Loucy (cell line): ENCODE results near the gene EME1.

Experiments used
- EZH2phosphoT487 ChIP-seq: fragments of 200-600 bp; IDR thresholded peaks from 2 replicates; pipeline ENCODE4 v1.6.1; 2018; ENCODE audit warnings: antibody characterized with exemption, mild to moderate bottlenecking, moderate library complexity, borderline replicate concordance
- TF ChIP-seq, protein P1 (sequence below): fragments of 200-600 bp; sonication (generic); conservative IDR thresholded peaks from 2 replicates; pipeline ENCODE4 v1.5.1; 2014; ENCODE audit warnings: mild to moderate bottlenecking, antibody characterized with exemption, low read length

- TF ChIP-seq, protein P1, sequence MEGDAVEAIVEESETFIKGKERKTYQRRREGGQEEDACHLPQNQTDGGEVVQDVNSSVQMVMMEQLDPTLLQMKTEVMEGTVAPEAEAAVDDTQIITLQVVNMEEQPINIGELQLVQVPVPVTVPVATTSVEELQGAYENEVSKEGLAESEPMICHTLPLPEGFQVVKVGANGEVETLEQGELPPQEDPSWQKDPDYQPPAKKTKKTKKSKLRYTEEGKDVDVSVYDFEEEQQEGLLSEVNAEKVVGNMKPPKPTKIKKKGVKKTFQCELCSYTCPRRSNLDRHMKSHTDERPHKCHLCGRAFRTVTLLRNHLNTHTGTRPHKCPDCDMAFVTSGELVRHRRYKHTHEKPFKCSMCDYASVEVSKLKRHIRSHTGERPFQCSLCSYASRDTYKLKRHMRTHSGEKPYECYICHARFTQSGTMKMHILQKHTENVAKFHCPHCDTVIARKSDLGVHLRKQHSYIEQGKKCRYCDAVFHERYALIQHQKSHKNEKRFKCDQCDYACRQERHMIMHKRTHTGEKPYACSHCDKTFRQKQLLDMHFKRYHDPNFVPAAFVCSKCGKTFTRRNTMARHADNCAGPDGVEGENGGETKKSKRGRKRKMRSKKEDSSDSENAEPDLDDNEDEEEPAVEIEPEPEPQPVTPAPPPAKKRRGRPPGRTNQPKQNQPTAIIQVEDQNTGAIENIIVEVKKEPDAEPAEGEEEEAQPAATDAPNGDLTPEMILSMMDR, result no peak
- no peak for TF ChIP-seq EZH2phosphoT487
Measured at GRCh38 chr17:50359005-50359699, 13.9 kb upstream of the EME1 start.
